ENCODE results near the gene CYP4F22.
"Not testable (repeated sequence)": the region's sequence is repeated elsewhere in the genome, so short reads cannot be mapped to it uniquely, and the experiment has no call there.

The CYP4F22 gene

DNA sequence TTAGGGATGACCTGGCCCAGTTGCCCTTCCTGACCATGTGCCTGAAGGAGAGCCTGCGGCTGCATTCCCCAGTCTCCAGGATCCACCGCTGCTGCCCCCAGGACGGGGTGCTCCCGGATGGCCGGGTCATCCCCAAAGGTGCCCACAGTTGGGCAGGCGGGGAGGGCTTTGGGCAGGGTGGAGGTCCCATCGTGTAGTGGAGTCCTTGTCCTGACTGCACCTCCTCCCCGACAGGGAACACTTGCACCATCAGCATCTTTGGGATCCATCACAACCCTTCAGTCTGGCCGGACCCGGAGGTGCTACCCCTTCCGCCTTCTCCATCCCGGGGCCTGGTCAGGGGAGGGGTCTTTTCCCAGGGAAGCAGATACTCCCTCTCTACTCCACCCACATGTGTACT is 75.0 kb downstream of the CYP4F22 start:
- no peak for DNase-seq

GRCh38 chr19:15584095-15584494 is 75.8 kb downstream of the CYP4F22 start:
- no peak for DNase-seq

GRCh38 chr19:15584541-15585115 is 76.3 kb downstream of the CYP4F22 start:
- peak; percentile 65 for DNase-seq

DNA sequence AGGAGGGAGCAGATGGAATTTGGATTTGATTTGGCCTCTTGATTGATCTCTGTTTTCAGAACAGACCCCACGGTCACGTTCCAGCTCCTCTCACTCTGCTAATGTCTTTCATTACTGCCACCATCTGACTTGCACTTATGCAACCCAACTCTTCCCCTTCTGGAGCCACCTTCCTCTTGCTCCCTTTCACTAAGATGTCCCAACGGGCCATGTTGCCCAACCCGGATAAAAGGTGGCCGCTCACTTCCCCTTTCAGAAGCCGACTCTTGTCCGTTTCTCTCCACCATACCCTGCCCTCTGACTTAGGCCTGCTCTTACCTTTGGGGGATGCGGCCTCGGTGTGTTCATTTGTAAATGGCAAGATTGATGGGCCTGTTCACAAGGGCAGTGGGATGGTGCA is 79.3 kb downstream of the CYP4F22 start:
- no peak for DNase-seq

DNA sequence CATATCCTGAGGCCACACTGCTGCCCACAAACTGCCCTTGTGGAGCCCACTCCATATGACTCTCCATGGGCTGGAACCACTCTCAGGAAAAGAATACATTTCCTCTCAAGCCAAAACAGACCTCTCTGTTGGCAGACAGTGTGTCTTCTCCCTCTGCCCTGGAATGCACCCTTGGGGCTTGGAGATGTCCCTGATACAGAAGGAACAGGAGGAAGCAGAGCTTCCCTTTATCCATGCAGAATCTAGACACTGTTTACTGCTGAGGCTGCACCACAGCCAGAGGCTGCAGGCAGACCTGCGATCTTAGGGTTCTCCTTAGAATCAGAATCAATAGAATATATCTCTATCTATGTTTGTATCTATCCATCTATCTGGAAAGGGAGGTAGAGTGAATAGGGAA is 79.9 kb downstream of the CYP4F22 start:
- DNase-seq: no peak

GRCh38 chr19:15589760-15590451 is 81.6 kb downstream of the CYP4F22 start:
- no peak for DNase-seq

GRCh38 chr19:15591796-15592195 is 83.5 kb downstream of the CYP4F22 start:
- DNase-seq: no peak

- not testable (repeated sequence) for DNase-seq
These were observed 84.2 kb downstream of the CYP4F22 start for GRCh38 chr19:15592506-15592905.

DNA sequence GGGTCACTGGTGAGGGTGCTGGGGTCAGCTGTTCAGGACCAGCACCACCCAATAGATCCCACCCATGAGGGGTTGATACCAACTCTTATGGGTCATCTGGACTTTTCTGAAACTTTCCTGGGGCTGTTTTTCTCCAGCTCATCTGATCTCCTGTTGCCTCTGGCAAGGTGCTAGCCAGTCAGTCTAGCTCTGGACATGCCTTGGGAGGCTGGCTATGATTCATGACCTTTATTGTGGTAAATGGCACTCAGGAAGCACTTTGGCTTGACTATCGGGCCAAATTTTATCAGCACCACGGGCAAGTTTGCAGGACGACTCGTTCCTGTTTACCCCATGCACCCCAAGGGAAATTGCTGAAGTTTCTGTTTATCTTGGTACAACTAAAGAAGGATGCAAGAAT is 85.4 kb downstream of the CYP4F22 start:
- DNase-seq: not testable (repeated sequence)

- no peak for DNase-seq
These were observed 86.7 kb downstream of the CYP4F22 start for GRCh38 chr19:15595069-15595468.

All from NCI-H69 (cell line).